GM12865 (cell line): ENCODE data around the gene FGA.

ENCODE experiments used
- DNase-seq: peaks from one replicate; pipeline ENCODE4 v3.0.0; 2010; ENCODE audit warnings: low read depth
- H3K4me3 ChIP-seq: 2 replicates; pipeline ENCODE4 v1.5.1; 2011; ENCODE audit warnings: mild to moderate bottlenecking, low read depth, low read length, control low read depth
- CTCF ChIP-seq: IDR thresholded peaks from 2 replicates; pipeline ENCODE4 v1.5.1; 2011; ENCODE audit warnings: low read length, control low read depth, low read depth, inconsistent platforms; ENCODE audit not compliant: insufficient read depth; ENCODE audit errors: missing control alignments

Gene FGA

DNA sequence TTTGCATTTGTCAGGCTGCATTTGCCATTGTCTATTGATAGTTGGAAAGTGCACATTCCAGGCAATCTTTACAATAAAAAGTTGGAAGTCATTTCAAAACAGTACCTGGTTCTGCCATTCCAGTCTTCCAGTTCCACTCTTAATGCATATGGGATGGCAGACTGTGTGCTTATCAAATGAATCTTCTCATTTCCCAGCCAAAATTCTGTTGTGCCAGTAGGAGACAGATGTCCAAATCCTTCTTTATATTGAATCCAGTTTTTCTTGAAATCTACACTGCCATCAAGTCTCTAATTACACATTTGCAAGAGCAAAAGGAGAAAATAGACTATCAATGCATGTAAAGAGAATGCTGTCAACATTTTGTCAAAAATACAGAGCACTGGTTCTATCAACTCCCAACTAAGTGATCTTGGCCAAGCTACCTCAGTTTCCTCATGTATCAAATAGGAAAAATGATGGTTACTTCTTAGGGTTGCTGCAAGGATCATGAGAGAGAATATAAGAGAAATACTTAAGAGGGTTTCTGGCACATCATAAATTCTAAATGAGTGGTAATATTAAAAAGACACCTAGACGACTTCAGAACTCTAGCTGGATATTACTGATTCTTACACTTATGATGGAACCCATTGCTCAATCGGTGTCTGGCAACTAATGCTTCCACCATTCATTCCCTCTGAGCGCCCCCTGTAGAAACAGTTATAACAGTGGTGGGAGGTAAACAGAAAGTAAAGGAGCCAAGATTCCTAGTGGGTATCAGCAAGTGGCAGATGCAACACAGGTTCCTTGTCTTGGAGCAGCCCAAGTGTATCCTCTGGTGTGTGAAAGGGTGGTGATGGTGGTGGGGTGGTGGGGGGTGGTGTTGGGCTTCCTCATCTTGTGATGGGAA, 18.1 kb upstream of the FGA start:
- no peak for DNase-seq
- no peak overlapping the region for H3K4me3 ChIP-seq
- TF ChIP-seq CTCF = no peak

GRCh38 chr4:154606728-154607723, 16.5 kb upstream of the FGA start:
- DNase-seq = no peak
- no peak for TF ChIP-seq CTCF
- no peak overlapping the region for H3K4me3 ChIP-seq

DNA sequence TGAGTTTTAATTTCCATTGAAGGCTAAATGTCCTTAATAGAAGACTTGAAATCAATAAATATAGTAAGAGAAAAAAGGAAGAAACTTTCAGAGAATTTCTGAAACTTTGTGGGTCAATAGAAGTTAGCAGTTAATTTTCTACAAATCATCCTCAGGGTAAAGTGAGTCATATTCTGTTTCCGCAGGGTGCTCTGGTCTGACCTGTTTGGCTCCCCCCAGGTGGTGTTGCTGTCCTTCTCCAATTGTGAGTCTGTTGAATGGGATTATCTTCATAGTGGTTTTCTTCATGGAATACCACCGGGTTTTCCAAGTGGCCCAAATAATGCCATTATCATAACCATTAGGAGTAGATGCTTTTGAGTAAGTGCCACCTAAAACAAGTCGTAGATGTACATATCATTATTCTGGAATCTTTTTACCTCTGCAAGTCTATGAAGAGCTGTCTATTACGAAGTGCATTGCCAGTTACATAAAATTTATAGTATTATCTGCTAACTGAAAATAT, 14.2 kb upstream of the FGA start:
- no peak overlapping the region for H3K4me3 ChIP-seq
- TF ChIP-seq CTCF = no peak
- DNase-seq = no peak

GRCh38 chr4:154603033-154603943, 12.7 kb upstream of the FGA start:
- DNase-seq = no peak
- no peak overlapping the region for H3K4me3 ChIP-seq
- no peak for TF ChIP-seq CTCF

DNA sequence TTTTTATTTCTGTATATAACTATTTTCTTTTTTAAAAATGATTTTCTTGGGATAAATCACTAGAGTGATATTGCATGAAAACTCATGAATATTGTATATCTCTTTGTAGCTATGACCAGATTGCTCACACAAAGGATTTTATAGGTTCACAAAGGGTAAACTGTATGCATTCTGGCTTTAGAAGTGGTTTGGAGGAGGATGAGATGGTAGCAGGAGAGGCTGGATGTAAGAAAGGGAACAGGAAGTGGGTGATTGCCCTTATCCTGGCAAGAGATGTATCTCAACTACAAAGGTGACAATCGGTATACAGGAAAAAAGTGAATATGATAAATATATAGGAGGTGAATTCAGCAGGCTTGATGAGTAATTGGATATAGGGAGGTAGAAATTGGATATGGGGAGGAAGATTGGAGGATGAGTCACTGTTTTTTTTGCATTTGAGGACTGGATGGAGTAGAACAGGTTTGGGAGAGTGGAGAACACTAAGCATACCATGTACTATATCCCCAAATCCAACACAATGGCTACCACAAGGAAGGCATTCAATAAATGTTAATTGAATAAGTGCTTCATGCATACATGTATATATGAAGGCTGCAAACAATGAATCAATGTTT, 12.0 kb upstream of the FGA start:
- H3K4me3 ChIP-seq = no peak overlapping the region
- no peak for TF ChIP-seq CTCF
- no peak for DNase-seq
